HG03060 (cell line): ENCODE data around the gene BSN.

Source experiments
- ATAC-seq: cut with Tn5 transposase; IDR thresholded peaks from one replicate; pipeline ENCODE4 v1.9.1; 2021; ENCODE audit warnings: low read depth, moderate number of reproducible peaks; ENCODE audit not compliant: unreplicated experiment

BSN gene

DNA sequence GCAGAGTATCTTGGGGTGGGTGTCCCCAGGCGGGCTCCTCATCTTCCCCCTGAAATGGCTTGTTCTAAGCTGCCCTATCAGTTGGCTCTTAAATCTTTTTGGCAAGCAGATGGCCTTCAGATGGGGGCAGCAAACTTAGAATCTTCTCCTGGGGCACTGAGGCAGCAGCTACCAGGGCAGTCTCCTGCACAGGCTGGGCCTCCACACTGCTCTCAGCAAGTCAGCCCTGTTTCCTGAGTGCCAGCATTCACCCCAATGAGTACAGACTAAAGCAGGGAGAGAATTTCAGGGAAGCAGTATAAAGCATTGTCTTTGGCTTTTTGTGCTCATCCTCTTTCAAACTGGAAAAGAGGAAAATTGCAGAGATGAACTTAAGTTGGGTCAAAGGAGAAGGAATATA lies 68.8 kb downstream of the BSN start:
- ATAC-seq, result no peak

- ATAC-seq, result no peak
Measured at GRCh38 chr3:49625071-49625470, 70.8 kb downstream of the BSN start.

DNA sequence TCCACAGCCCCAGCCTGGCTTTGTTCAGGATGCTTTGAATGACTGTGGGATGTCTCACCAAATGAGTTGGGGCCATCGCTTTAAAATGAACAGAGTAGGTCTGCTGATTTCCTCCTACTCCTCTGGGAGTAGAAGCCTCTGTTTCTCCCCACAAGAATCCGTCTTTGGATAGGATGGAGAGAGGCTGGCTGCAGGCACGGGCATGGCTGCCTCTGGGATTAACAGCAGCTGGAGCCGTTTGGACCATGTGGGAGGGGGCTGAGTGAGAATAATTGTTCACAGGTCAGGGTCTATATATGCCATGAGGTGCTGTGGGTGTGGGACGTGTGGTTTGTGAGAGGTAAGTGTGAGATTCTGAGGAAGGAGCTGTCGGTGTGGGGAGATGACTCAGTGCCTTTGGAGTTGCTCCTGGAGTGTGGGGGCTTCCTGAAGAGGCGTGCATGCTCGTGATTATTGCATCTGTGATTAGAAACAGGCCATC lies 71.9 kb downstream of the BSN start:
- ATAC-seq, result no peak

- no peak for ATAC-seq
Measured at GRCh38 chr3:49626796-49627195, 72.5 kb downstream of the BSN start.

DNA sequence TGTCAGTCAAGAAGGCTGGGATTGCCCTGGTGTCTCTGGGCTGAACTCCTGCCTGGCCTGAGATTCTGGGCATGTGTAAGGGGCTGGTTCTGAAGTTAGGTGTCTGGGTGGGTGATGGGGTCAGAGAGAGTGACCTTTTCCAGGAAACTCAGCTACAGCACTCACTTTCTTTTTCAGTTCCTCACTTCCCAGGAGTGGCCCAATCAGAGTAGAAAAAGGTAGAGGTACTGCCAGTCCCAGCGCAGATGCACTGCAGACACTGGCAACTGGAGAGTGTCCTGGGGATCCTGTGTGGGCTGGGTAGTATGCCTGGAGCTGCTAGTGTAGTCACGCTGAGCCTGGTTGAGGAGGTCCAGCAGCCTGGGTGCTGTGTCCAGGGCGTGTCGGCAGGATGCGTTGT lies 73.4 kb downstream of the BSN start:
- ATAC-seq, result no peak

DNA sequence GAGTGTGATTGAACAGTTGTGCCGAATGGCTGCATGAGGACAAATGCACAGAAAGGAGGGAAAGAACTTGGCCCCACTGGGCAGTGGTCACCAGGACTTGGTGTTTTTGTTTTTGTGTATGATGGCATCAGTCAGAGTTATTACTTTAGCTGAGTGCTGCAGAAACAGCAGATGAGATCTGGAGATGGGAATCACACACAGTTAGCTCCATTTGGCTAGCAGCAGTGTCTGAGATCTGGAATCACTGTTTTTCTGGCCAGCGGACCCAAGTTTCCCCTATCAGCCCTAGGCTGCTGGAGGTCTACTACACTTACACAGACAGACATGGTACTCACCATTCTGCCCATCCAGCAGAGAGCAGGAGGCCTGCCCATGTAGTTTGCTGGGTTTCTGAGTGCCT lies 74.0 kb downstream of the BSN start:
- ATAC-seq, result no peak

- no peak for ATAC-seq
Measured at GRCh38 chr3:49629451-49629850, 75.2 kb downstream of the BSN start.

DNA sequence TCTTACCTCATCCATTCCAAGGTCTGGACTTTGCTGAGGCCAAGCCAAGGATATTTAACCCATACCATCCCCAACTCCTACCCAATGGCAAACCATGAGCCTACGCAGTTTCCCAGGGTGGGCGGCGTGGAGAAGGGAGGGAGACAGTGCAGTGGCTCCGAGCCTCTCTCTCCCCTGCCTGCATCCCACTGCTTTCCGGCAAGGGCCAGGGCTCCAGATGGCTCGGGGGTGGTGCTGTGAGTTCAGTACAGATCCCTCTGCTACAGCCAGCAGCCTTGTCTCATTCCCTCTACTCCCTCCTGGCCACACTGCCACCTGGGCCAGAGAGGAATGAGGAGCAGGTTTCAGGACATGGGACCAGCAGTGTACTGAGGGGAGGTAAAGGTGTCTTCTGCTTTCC lies 75.6 kb downstream of the BSN start:
- no peak for ATAC-seq

DNA sequence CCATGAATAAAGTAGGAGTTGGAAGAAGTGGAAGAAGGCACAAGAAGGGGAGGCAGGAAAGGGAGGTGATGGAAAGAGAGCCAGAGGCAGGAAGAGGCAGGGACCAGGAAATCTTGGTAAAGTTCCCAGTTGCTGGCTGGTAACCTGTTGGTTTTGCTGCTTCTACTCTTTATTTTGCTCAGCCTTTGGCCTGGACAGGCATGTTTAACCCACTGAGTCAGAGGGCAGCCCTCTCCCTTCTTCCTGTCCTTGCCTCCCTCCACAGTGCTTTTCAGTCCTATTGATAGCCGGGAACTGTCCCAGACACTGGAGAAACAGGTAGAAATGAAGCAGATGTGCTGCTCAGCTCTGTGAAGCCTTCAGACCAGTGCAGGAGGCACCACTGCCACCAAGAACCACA lies 76.5 kb downstream of the BSN start:
- ATAC-seq, result no peak

GRCh38 chr3:49634736-49635135 lies 80.5 kb downstream of the BSN start:
- ATAC-seq, result no peak

DNA sequence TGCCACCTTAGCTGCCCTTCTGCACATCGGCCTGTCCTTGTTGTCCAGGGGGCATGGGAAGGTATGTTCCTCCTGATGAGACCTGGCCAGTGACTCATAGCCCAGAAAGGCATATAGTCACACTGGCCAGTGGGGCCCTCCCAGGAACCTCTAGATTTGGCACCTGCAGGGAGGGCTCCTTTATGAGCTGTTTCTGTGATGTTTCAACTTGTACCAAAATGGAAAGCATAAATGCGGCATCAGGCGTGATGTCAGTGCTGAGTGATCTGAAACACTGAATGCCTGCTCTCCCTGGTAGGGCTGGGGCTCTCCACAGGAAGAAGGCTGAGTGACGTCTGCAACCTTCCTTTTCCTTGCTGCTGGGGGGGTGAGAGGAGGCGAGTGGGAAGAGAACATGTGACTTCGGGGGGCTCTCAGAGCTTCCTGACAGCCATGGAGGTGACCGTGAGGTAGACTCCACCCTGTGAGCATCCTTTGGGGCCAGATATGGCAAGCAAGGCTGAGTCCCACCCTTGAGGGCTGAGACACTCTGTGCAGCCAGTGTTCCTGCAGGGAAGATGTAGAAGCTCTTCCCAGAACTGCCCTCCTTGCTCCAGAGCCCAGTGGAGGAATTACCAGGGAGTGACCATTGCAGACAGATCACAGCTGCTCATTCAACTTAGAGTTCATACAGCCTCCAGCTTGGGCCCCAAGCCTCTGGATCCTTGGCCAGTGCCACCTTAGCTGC lies 82.8 kb downstream of the BSN start:
- no peak for ATAC-seq

DNA sequence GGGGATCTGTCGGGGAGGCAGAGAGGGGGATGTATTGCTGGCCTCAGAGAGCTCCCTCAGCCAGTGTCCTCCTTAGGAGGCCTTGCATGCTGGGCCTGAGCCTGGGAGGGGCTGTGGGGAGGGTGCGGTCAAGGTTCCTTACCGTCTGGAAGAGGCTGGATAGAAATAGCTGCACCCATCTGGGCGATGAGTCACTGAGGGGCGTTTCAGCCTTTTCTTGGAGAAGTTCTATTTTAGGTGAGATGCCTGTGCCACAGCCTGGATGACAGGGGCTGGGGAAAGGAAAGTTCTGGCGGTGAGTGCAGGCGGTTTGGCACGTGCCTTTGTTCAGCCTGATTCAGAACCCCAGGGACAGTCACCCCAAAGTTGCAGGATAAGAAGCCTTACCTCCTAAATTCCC lies 84.2 kb downstream of the BSN start:
- ATAC-seq, result no peak

- no peak for ATAC-seq
Measured at GRCh38 chr3:49639551-49639950, 85.3 kb downstream of the BSN start.

GRCh38 chr3:49641292-49641691 lies 87.0 kb downstream of the BSN start:
- no peak for ATAC-seq

GRCh38 chr3:49641921-49642707 lies 87.8 kb downstream of the BSN start:
- no peak for ATAC-seq

DNA sequence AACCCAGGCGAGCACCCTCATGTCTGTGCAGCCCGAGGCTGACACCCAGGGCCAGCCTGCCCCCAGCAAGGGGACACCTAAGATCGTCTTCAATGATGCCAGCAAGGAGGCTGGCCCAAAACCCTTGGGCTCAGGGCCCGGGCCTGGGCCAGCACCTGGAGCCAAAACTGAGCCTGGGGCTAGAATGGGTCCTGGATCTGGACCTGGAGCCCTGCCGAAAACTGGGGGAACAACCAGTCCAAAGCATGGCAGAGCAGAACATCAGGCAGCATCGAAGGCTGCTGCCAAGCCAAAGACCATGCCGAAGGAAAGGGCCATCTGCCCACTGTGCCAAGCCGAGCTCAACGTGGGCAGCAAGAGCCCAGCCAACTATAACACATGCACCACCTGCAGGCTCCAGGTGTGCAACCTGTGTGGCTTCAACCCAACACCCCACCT lies 88.5 kb downstream of the BSN start:
- no peak for ATAC-seq

DNA sequence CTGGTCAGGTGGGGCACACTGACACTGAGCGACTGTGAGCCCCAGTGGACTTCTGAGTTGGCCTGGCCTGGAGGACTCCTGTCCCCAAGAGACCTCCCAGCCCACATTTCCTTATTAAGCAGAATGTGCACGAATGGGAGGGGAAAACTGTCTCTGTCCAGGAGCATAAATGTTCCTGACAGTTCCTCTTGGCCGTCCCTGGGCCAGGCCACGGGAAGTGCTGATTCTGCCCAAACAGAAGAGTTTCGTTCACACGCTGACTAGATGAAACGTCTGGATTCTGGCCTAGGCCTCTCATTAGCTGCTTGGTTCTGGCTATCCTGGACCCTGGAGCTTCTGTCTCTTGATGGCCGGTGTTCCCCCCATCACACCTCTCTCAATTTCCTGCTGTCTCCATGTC lies 90.4 kb downstream of the BSN start:
- no peak for ATAC-seq

DNA sequence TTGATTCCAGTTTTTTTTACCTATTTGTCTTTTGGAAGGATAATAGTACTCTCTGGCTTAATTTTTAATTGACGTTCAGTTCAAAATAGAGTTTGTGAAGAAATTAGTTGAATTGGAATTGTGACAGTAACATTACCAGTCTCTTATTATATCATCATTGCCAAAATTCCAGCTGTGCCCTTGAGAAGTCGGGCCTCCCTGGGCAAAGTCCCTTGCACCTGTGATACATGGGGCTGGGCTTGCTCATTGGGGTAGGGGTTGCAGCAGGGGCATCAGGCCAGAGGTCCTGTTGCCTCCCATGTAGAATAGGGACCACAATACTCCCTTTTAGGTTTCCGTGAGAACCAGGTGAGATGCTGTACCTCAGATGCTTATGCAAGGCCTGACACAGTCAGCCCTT lies 92.0 kb downstream of the BSN start:
- ATAC-seq, result no peak

DNA sequence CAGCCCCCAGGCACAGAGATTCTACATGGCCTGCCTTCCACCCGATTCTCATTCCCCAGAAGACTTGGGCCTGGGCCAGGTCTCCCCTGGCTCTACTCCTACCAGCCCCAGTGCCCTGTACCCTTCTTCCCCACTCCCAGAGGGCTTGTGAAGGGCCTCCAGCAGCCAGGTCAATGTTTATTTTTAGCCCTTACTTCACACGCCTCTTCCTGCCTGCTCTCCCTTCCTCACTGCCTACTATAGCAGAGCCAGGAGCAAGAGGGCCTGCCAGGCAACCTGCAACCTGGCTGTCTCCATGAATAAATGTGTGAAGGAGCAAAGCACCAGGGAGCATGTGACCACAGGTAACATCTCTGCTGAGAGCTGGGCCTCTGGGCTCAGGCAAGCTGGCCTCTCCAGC lies 93.5 kb downstream of the BSN start:
- ATAC-seq, result no peak

DNA sequence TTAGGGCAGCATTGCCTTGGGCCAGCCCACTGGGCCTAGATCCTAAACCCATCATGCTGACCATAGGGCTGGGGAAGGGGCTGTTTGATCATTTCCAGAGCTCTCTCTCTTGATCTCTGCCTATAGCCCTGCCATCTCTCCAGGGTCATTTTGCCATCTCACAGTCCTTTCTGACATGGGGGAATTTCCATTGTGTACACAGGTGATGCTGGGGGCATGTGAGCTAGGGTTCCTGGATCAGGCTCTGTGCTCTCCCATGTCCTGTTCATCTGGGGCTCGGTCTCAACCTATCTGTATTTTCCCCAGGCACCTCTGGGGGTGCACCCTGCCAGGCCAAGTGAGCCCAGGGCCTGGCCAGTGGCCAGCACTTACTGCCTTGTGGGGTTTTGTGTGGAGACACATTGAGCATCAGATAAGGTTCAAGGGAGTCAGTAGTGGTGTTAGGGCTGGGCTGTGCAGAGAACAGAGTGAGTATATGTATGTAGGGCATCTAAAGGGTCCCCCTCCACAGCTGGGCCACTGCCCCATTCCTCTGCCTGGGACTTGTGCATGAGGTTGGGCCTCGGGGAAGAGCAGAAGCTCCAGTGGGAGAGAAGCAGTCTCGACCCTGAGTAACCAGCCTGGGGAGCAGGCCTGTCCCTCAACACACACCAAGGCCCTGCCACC lies 94.2 kb downstream of the BSN start:
- no peak for ATAC-seq

- ATAC-seq, result no peak
Measured at GRCh38 chr3:49649576-49649975, 95.3 kb downstream of the BSN start.
